D721Med (cell line): Measurements from ENCODE around the gene PITX3.

Experiments
- DNase-seq: peaks from one replicate; pipeline ENCODE4 v3.0.0; 2011; ENCODE audit warnings: low spot score; ENCODE audit not compliant: insufficient read length
- FAIRE-seq: peaks from 2 replicates; lab custom pipeline; 2011; peaks lifted over from hg19 to GRCh38; lab: Jason Lieb, UNC
- CTCF ChIP-seq: IDR thresholded peaks from 2 replicates; pipeline ENCODE4 v1.5.1; 2012; ENCODE audit warnings: mild to moderate bottlenecking, control low read depth; ENCODE audit not compliant: insufficient read depth; ENCODE audit errors: missing control alignments

PITX3 gene

GRCh38 chr10:102245082-102245931, 4.0 kb upstream of the PITX3 start, which contains the start of gene GBF1:
Gene GBF1, plus strand, starts transcription at chr10:102245532. Its CDS starts 13,407 bp downstream, at chr10:102258939.
- DNase-seq, result peak; percentile 96
- TF ChIP-seq CTCF, result no peak

GRCh38 chr10:102243309-102243708, 2.0 kb upstream of the PITX3 start:
- DNase-seq (no peak), FAIRE-seq (no peak)
- TF ChIP-seq CTCF, result no peak

More at GRCh38 chr10:102245082-102245931, 4.0 kb upstream of the PITX3 start, which contains the start of gene GBF1:
- FAIRE-seq, result peak; percentile 82

DNA sequence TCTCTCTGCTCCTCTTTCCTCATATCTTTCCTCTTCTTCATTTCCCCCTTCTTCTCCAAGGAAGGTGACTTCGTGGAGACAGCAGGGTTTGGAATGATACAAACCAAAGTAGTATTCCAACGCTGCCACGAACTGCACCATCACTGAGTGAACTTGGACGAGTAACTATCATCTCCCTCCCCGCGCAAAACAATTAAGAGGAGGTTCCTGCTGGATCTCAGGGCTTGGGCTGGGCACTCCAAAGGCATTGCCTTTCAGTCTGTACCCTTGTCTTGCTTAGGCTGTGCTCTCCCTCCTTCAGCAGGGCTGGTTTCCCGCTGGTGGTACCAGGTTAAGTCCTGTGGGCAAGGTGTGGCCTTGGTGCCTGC, 790 bp upstream of the PITX3 start:
- TF ChIP-seq CTCF, result no peak
- DNase-seq (no peak), FAIRE-seq (no peak)

GRCh38 chr10:102241032-102241443, 274 bp downstream of the PITX3 start:
- no peak for TF ChIP-seq CTCF
- FAIRE-seq (no peak), DNase-seq (no peak)

- FAIRE-seq, result no peak
- no peak for DNase-seq
Observed at GRCh38 chr10:102240467-102241031, 763 bp downstream of the PITX3 start.

DNA sequence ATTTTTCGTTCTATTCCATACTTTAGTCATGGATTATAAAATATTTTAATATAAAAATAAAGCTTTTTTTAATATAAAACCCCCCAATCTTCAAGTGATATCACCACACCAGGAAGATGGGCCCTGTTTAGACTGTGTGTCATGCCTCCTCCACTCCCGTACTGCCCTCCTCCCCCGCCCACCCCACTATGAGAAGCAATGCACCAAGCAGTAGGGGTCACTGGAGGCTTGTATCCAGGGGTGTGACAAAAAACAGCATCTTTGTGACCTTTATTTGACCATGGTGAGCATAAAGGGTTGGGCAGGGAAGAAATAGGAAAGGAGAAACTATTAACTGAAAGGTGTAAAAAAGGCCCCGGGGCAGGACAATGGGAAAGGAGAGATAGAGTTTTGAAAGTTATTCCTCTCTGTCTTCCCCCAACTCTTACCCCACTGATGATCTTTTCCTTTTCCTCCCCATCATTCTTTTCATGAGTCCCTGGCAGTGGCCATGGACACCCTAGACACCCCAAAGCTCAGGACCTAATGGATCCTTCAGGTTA, 3.5 kb downstream of the PITX3 start:
- TF ChIP-seq CTCF, result no peak
- DNase-seq (no peak), FAIRE-seq (no peak)

More at GRCh38 chr10:102240467-102241031, 763 bp downstream of the PITX3 start:
- TF ChIP-seq CTCF, result no peak
